ENCODE results near the gene TMEM52.

The TMEM52 gene

GRCh38 chr1:1918901-1919303, at the start of gene TMEM52:
TMEM52 (minus strand) TSS chr1:1919279; CDS start chr1:1919265, 14 bp downstream.
- DNase-seq (ENCODE audit: low spot score) = no peak

- DNase-seq (ENCODE audit: low spot score) = no peak
Observed at GRCh38 chr1:1967879-1968278, 48.8 kb upstream of the TMEM52 start.

- no peak for DNase-seq (ENCODE audit: low spot score)
Observed at GRCh38 chr1:1967151-1967550, 48.1 kb upstream of the TMEM52 start.

- DNase-seq (ENCODE audit: low spot score) = no peak
Observed at GRCh38 chr1:1966071-1966740, 47.1 kb upstream of the TMEM52 start.

- DNase-seq (ENCODE audit: low spot score) = no peak
Observed at GRCh38 chr1:1965546-1965945, 46.5 kb upstream of the TMEM52 start.

- DNase-seq (ENCODE audit: low spot score) = no peak
Observed at GRCh38 chr1:1964811-1965210, 45.7 kb upstream of the TMEM52 start.

- no peak for DNase-seq (ENCODE audit: low spot score)
Observed at GRCh38 chr1:1963570-1963969, 44.5 kb upstream of the TMEM52 start.

GRCh38 chr1:1962752-1963151, 43.7 kb upstream of the TMEM52 start:
- no peak for DNase-seq (ENCODE audit: low spot score)

GRCh38 chr1:1960480-1961196, 41.6 kb upstream of the TMEM52 start:
- no peak for DNase-seq (ENCODE audit: low spot score)

GRCh38 chr1:1959840-1960479, 40.9 kb upstream of the TMEM52 start:
- peak; percentile 83 for DNase-seq (ENCODE audit: low spot score)

- no peak for DNase-seq (ENCODE audit: low spot score)
Observed at GRCh38 chr1:1959459-1959839, 40.4 kb upstream of the TMEM52 start.

GRCh38 chr1:1958071-1958541, 39.0 kb upstream of the TMEM52 start:
- DNase-seq (ENCODE audit: low spot score) = no peak

GRCh38 chr1:1957533-1957961, 38.5 kb upstream of the TMEM52 start:
- no peak for DNase-seq (ENCODE audit: low spot score)

GRCh38 chr1:1956586-1957532, 37.8 kb upstream of the TMEM52 start:
- DNase-seq (ENCODE audit: low spot score) = no peak

GRCh38 chr1:1956101-1956500, 37.0 kb upstream of the TMEM52 start:
- no peak for DNase-seq (ENCODE audit: low spot score)

GRCh38 chr1:1955621-1956094, 36.6 kb upstream of the TMEM52 start:
- no peak for DNase-seq (ENCODE audit: low spot score)

- no peak for DNase-seq (ENCODE audit: low spot score)
Observed at GRCh38 chr1:1954831-1955441, 35.9 kb upstream of the TMEM52 start.

- DNase-seq (ENCODE audit: low spot score) = no peak
Observed at GRCh38 chr1:1954015-1954414, 34.9 kb upstream of the TMEM52 start.

GRCh38 chr1:1950940-1951339, 31.9 kb upstream of the TMEM52 start:
- DNase-seq (ENCODE audit: low spot score) = no peak

GRCh38 chr1:1948783-1949182, 29.7 kb upstream of the TMEM52 start:
- no peak for DNase-seq (ENCODE audit: low spot score)

- DNase-seq (ENCODE audit: low spot score) = no peak
Observed at GRCh38 chr1:1947493-1947892, 28.4 kb upstream of the TMEM52 start.

All from COLO829 (cell line).